Astrocyte of the cerebellum (primary cell): ENCODE data around the gene TLE3.

Source experiments
- DNase-seq: peaks from one replicate; pipeline ENCODE4 v3.0.0-alpha.2; 2011; ENCODE audit warnings: low read depth
- H3K4me3 ChIP-seq: 2 replicates; pipeline ENCODE4 v1.5.1; 2011; ENCODE audit warnings: mild to moderate bottlenecking, low read depth, low read length, moderate library complexity
- in situ Hi-C: cut with HindIII; loops from 2 replicates; pipeline ENCODE4 v1.10.0; 2017; ENCODE audit warnings: low sequenced_read_pairs
- TF ChIP-seq, protein P1 (sequence below): IDR thresholded peaks from 2 replicates; pipeline ENCODE4 v1.5.1; 2012; ENCODE audit warnings: low read length, low read depth, moderate library complexity, mild to moderate bottlenecking; ENCODE audit errors: missing control alignments

The TLE3 gene

GRCh38 chr15:70087708-70088352, 9.9 kb downstream of the TLE3 start:
- no peak for DNase-seq
- TF ChIP-seq, protein P1, sequence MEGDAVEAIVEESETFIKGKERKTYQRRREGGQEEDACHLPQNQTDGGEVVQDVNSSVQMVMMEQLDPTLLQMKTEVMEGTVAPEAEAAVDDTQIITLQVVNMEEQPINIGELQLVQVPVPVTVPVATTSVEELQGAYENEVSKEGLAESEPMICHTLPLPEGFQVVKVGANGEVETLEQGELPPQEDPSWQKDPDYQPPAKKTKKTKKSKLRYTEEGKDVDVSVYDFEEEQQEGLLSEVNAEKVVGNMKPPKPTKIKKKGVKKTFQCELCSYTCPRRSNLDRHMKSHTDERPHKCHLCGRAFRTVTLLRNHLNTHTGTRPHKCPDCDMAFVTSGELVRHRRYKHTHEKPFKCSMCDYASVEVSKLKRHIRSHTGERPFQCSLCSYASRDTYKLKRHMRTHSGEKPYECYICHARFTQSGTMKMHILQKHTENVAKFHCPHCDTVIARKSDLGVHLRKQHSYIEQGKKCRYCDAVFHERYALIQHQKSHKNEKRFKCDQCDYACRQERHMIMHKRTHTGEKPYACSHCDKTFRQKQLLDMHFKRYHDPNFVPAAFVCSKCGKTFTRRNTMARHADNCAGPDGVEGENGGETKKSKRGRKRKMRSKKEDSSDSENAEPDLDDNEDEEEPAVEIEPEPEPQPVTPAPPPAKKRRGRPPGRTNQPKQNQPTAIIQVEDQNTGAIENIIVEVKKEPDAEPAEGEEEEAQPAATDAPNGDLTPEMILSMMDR: no peak
- H3K4me3 ChIP-seq: no peak overlapping the region
- in situ Hi-C loops: loop anchor here (5.0 kb wide), 1 partner anchor 486 kb away; no protein-coding TSS in a partner anchor

GRCh38 chr15:70086636-70087035, 11.1 kb downstream of the TLE3 start:
- DNase-seq: no peak
- H3K4me3 ChIP-seq: no peak overlapping the region
- in situ Hi-C loops: loop anchor here (5.0 kb wide), 1 partner anchor 484 kb away; no protein-coding TSS in a partner anchor
- TF ChIP-seq, protein P1: no peak

- in situ Hi-C loops: no loop called here
- DNase-seq: no peak
- TF ChIP-seq, protein P1: no peak
- H3K4me3 ChIP-seq: no peak overlapping the region
Observed at GRCh38 chr15:70084461-70084860, 13.3 kb downstream of the TLE3 start.

GRCh38 chr15:70083946-70084345, 13.8 kb downstream of the TLE3 start:
- TF ChIP-seq, protein P1: no peak
- no peak overlapping the region for H3K4me3 ChIP-seq
- in situ Hi-C loops: no loop called here
- DNase-seq: no peak

DNA sequence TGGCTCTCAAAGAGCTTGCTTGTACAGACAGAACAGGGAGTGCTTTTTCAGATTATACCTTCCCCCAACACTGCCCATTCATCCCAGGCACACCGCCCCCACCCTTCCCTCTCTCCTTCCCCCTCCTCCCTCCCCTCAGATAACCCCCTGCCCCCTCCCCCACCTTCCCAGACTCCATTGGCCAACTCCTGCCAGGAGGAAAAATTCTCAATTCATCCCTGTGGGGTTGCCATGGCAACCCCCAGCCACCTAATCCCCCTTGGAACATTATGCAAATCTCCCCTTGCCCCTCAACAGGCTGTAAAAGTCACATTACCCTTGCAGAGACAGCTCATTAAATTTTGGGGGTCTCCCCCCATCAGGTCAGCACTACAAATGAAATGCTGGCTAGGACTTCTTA, 14.3 kb downstream of the TLE3 start:
- no peak for DNase-seq
- TF ChIP-seq, protein P1: no peak
- in situ Hi-C loops: no loop called here
- no peak overlapping the region for H3K4me3 ChIP-seq

- DNase-seq: no peak
- in situ Hi-C loops: no loop called here
- no peak overlapping the region for H3K4me3 ChIP-seq
- TF ChIP-seq, protein P1: no peak
Observed at GRCh38 chr15:70082281-70082900, 15.3 kb downstream of the TLE3 start.
